Measurements from ENCODE around the gene ZCCHC10.
"Not testable (repeated sequence)": the region's sequence is repeated elsewhere in the genome, so short reads cannot be mapped to it uniquely, and the experiment has no call there.

Gene ZCCHC10

DNA sequence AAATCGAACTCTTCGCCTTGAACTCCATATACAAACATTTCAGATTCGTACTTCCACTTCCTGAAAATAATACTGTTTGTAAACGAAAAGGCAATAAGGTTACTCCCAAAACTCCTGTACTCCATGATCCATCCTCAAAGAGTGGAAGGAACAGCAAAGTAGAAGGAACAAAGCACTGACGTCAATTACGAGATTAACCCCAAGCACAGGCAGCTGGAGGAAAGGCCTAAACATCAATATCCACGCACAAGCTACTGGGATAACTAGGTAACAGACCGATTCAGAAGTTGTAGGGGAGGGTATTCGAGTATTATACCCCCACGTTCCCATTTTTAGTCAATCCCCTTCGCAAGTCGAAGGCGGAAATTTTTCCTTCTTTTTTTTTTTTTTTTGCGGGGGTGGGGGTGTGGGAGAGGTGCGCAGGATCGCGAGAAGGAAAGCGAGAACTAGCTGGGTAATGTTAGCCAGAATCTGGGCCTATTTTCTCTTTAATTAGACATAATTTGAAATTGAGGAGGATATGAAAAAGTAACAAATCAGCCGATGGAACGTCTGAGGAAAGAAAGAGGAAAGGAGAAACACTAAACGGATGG lies 63.8 kb downstream of the ZCCHC10 start:
- no peak for TF ChIP-seq EZH2phosphoT487 (conservative IDR thresholded peaks at IDR 0.05; ENCODE audit: low read length)
- TF ChIP-seq, protein P1, sequence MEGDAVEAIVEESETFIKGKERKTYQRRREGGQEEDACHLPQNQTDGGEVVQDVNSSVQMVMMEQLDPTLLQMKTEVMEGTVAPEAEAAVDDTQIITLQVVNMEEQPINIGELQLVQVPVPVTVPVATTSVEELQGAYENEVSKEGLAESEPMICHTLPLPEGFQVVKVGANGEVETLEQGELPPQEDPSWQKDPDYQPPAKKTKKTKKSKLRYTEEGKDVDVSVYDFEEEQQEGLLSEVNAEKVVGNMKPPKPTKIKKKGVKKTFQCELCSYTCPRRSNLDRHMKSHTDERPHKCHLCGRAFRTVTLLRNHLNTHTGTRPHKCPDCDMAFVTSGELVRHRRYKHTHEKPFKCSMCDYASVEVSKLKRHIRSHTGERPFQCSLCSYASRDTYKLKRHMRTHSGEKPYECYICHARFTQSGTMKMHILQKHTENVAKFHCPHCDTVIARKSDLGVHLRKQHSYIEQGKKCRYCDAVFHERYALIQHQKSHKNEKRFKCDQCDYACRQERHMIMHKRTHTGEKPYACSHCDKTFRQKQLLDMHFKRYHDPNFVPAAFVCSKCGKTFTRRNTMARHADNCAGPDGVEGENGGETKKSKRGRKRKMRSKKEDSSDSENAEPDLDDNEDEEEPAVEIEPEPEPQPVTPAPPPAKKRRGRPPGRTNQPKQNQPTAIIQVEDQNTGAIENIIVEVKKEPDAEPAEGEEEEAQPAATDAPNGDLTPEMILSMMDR (IDR thresholded peaks at IDR 0.05; ENCODE audit: insufficient read depth, low read length, poor library complexity, severe bottlenecking), result no peak
- Histone ChIP-seq H3K9me2 (replicated peaks; ENCODE audit: insufficient read depth, low read length) (no peaks in the 10 kb centered on the region), H4K20me1 (ENCODE audit: low read depth, low read length) (no peaks in the 10 kb centered on the region; the same call in 1 of the 2 replicates), H3K27ac (ENCODE audit: low read depth, low read length) (peak overlapping the region; percentile 48), H3K9ac (ENCODE audit: low read length) (peak overlapping the region; percentile 76), H3F3A (ENCODE audit: insufficient read depth) (peaks cover 13% of the 10 kb centered on the region), H3K36me3 (ENCODE audit: low read length) (no peaks in the 10 kb centered on the region), H3K79me2 (ENCODE audit: insufficient read depth, low read length) (peaks cover 56% of the 10 kb centered on the region), H3K27me3 (ENCODE audit: low read length) (no peaks in the 10 kb centered on the region), H2AFZ (ENCODE audit: low read depth, low read length, severe bottlenecking) (peak overlapping the region; percentile 89), H3K9me3 (ENCODE audit: insufficient read depth, low read length) (no peaks in the 10 kb centered on the region), H3K4me2 (ENCODE audit: low read depth, low read length, poor library complexity, severe bottlenecking) (peak overlapping the region; percentile 79), H3K4me3 (ENCODE audit: insufficient read depth, low read length, poor library complexity, severe bottlenecking) (peak overlapping the region; percentile 62)

DNA sequence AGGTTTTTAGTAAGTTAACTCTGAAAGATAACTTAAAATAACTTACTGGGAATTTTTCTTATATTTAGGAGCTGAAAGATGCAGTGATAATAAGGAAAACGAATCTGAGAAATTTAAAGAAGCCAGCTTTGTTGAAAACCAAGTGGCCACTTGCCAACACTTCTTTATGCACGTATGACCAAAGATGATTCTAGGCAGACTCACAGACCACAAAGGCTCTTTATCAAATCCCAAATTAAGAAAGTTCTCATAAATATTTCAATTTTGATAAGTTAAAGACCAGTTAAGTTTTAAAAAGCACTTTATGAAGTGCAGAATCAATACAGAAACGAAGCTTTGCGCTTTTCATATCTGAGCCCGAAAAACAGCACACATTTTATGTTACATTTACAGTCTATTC lies 64.5 kb downstream of the ZCCHC10 start:
- Histone ChIP-seq H3F3A (ENCODE audit: insufficient read depth) (peaks cover 13% of the 10 kb centered on the region), H3K27me3 (ENCODE audit: low read length) (no peaks in the 10 kb centered on the region), H3K4me3 (ENCODE audit: insufficient read depth, low read length, poor library complexity, severe bottlenecking) (peak overlapping the region; percentile 62), H3K79me2 (ENCODE audit: insufficient read depth, low read length) (peaks cover 62% of the 10 kb centered on the region), H3K36me3 (ENCODE audit: low read length) (no peaks in the 10 kb centered on the region), H3K9me3 (ENCODE audit: insufficient read depth, low read length) (no peaks in the 10 kb centered on the region), H3K27ac (ENCODE audit: low read depth, low read length) (no peak overlapping the region), H2AFZ (ENCODE audit: low read depth, low read length, severe bottlenecking) (peak overlapping the region; percentile 89), H3K9ac (ENCODE audit: low read length) (peak overlapping the region; percentile 76), H3K9me2 (replicated peaks; ENCODE audit: insufficient read depth, low read length) (no peaks in the 10 kb centered on the region), H3K4me2 (ENCODE audit: low read depth, low read length, poor library complexity, severe bottlenecking) (peak overlapping the region; percentile 79), H4K20me1 (ENCODE audit: low read depth, low read length) (no peaks in the 10 kb centered on the region; the same call in 1 of the 2 replicates)
- no peak for TF ChIP-seq EZH2phosphoT487 (conservative IDR thresholded peaks at IDR 0.05; ENCODE audit: low read length)
- TF ChIP-seq, protein P1 (IDR thresholded peaks at IDR 0.05; ENCODE audit: insufficient read depth, low read length, poor library complexity, severe bottlenecking), result no peak

DNA sequence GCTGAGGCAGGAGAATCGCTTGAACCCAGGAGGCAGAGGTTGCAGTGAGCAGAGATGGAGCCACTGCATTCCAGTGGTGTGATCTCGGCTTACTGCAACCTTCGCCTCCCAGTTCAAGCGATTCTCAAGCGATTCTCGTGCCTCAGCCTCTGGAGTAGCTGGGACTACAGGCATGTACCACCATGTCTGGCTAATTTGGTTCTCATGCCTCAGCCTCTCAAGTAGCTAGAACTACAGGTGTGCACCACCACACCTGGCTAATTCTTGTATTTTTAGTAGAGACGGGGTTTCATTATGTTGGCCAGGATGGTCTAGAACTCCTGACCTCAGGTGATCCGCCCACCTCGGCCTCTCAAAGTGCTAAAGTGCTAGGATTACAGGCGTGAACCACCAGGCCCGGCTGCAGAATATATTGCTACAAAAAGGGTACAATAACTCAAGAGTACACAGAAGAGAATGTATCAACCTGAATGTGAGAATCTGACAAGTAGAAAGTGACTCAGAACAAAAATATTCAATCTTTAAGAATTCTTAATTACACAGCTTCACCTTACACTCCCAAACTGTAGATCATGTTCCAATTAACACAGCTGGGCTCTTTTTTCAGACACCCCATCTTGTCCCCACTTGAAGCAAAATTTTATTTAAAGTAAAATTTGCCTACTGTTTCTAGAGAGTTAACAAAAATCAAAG lies 65.1 kb downstream of the ZCCHC10 start:
- not testable (repeated sequence) for H3K27ac ChIP-seq (ENCODE audit: low read depth, low read length); H3K9me2 ChIP-seq (replicated peaks; ENCODE audit: insufficient read depth, low read length); H4K20me1 ChIP-seq (ENCODE audit: low read depth, low read length); H3K36me3 ChIP-seq (ENCODE audit: low read length); H3K27me3 ChIP-seq (ENCODE audit: low read length); H2AFZ ChIP-seq (ENCODE audit: low read depth, low read length, severe bottlenecking); H3K9me3 ChIP-seq (ENCODE audit: insufficient read depth, low read length)
- H3K4me3 ChIP-seq (ENCODE audit: insufficient read depth, low read length, poor library complexity, severe bottlenecking), result peak overlapping the region; percentile 62
- H3F3A ChIP-seq (ENCODE audit: insufficient read depth), result peaks cover 13% of the 10 kb centered on the region
- H3K4me2 ChIP-seq (ENCODE audit: low read depth, low read length, poor library complexity, severe bottlenecking), result peak overlapping the region; percentile 79
- peaks cover 65% of the 10 kb centered on the region for H3K79me2 ChIP-seq (ENCODE audit: insufficient read depth, low read length)
- peak overlapping the region; percentile 76 for H3K9ac ChIP-seq (ENCODE audit: low read length)

DNA sequence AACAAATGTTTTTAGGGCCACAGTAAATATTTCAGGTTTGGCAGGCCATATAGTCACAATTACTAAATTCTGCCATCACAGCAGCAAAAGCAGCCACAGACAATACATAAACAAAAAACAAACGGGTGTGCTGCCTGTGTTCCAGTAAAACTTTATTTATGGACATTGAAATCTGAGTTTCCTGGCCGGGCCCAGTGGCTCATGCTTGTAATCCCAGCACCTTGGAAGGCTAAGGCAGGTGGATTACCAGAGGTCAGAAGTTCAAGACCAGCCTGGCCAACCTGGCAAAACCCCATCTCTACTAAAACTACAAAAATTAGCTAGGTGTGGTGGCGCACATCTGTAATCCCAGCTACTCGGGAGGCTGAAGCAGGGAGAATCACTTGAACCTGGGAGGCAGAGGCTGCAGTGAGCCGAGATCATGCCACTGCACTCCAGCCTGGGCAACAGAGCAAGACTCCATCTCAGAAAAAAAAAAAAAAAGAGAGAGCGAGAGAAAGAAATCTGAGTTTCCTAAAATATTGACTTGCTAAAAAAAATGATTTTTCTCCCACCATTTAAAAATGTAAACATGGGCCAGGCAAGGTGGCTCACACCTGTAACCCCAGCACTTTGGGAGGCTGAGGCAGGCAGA lies 70.1 kb downstream of the ZCCHC10 start:
- H3K27ac ChIP-seq (ENCODE audit: low read depth, low read length); H3K4me3 ChIP-seq (ENCODE audit: insufficient read depth, low read length, poor library complexity, severe bottlenecking); H3K4me2 ChIP-seq (ENCODE audit: low read depth, low read length, poor library complexity, severe bottlenecking); H3F3A ChIP-seq (ENCODE audit: insufficient read depth); H3K27me3 ChIP-seq (ENCODE audit: low read length); H3K36me3 ChIP-seq (ENCODE audit: low read length); H2AFZ ChIP-seq (ENCODE audit: low read depth, low read length, severe bottlenecking); H4K20me1 ChIP-seq (ENCODE audit: low read depth, low read length); H3K9me3 ChIP-seq (ENCODE audit: insufficient read depth, low read length); H3K9me2 ChIP-seq (replicated peaks; ENCODE audit: insufficient read depth, low read length); H3K9ac ChIP-seq (ENCODE audit: low read length): not testable (repeated sequence)
- peaks cover 89% of the 10 kb centered on the region for H3K79me2 ChIP-seq (ENCODE audit: insufficient read depth, low read length)

Measured in SU-DHL-6 (cell line).